HG03108 (cell line): ENCODE data around the gene RRM2.
"Not testable (repeated sequence)": the region's sequence is repeated elsewhere in the genome, so short reads cannot be mapped to it uniquely, and the experiment has no call there.

Source experiments
- ATAC-seq: cut with Tn5 transposase; IDR thresholded peaks from one replicate; pipeline ENCODE4 v1.9.1; 2021; ENCODE audit warnings: moderate library complexity; ENCODE audit not compliant: unreplicated experiment

RRM2 gene

GRCh38 chr2:10129490-10129889, 7.0 kb downstream of the RRM2 start:
- no peak for ATAC-seq

GRCh38 chr2:10132043-10132575, 9.6 kb downstream of the RRM2 start:
- no peak for ATAC-seq

- ATAC-seq, result no peak
These were observed 10.1 kb downstream of the RRM2 start for GRCh38 chr2:10132596-10132995.

GRCh38 chr2:10132996-10133647, 10.6 kb downstream of the RRM2 start:
- ATAC-seq, result no peak

GRCh38 chr2:10135296-10136089, 13.0 kb downstream of the RRM2 start:
- no peak for ATAC-seq

- ATAC-seq, result no peak
These were observed 13.8 kb downstream of the RRM2 start for GRCh38 chr2:10136101-10136934.

GRCh38 chr2:10137053-10137843, 14.7 kb downstream of the RRM2 start:
- ATAC-seq, result no peak

GRCh38 chr2:10139536-10139935, 17.0 kb downstream of the RRM2 start:
- ATAC-seq, result no peak

- ATAC-seq, result no peak
These were observed 18.5 kb downstream of the RRM2 start for GRCh38 chr2:10140841-10141610.

- no peak for ATAC-seq
These were observed 19.4 kb downstream of the RRM2 start for GRCh38 chr2:10141736-10142639.

GRCh38 chr2:10142640-10142965, 20.1 kb downstream of the RRM2 start:
- no peak for ATAC-seq

- ATAC-seq, result no peak
These were observed 22.4 kb downstream of the RRM2 start for GRCh38 chr2:10144771-10145518.

GRCh38 chr2:10145519-10146357, 23.2 kb downstream of the RRM2 start:
- no peak for ATAC-seq

GRCh38 chr2:10146366-10147005, 23.9 kb downstream of the RRM2 start:
- no peak for ATAC-seq

GRCh38 chr2:10147050-10147660, 24.6 kb downstream of the RRM2 start:
- not testable (repeated sequence) for ATAC-seq

- ATAC-seq, result no peak
These were observed 25.7 kb downstream of the RRM2 start for GRCh38 chr2:10148268-10148667.
